A673 (cell line): Measurements from ENCODE around the gene ABCC9. TPM values are rescaled to one million over a fixed set of nuclear protein-coding genes. Genes with fewer than 3 reads are reported as not detected.

Experiments
- BruUV-seq: library from RNA; stranded (reverse); fragments of 400-500 nt; replicated peaks from 2 replicates; lab custom pipeline; 2021; lab: Mats Ljungman, UMichigan
- CTCF ChIA-PET: fragments of 300-600 bp; sonication (Branson Sonifier 250); formaldehyde crosslinking; loops from one replicate; lab custom pipeline; 2022; ENCODE audit warnings: antibody characterized with exemption; lab: Charles Lee
- POLR2A ChIA-PET: fragments of 300-600 bp; sonication (Branson Sonifier 250); formaldehyde crosslinking; loops from one replicate; lab custom pipeline; 2022; ENCODE audit warnings: antibody characterized with exemption; ENCODE audit not compliant: low non-redundant PET; lab: Charles Lee
- DNase-seq: peaks from one replicate; pipeline ENCODE4 v3.0.0-alpha.2; 2015; ENCODE audit warnings: low spot score
- H3K27ac ChIP-seq: fragments of 200-600 bp; sonication (generic); 2 replicates; pipeline ENCODE4 v1.5.1; 2016; ENCODE audit warnings: mixed run types, low read depth, mild to moderate bottlenecking, mixed read lengths, antibody characterized with exemption, low read length; ENCODE audit not compliant: poor library complexity, severe bottlenecking
- H3K27me3 ChIP-seq: fragments of 200-600 bp; sonication (generic); replicated peaks from 2 replicates; pipeline ENCODE4 v1.6.1; 2017; ENCODE audit warnings: mixed run types, low read depth, mild to moderate bottlenecking, mixed read lengths, antibody characterized with exemption, low read length; ENCODE audit not compliant: insufficient read depth, poor library complexity
- H3K36me3 ChIP-seq: fragments of 200-600 bp; sonication (generic); 2 replicates; pipeline ENCODE4 v1.6.1; 2016; ENCODE audit warnings: mixed run types, mild to moderate bottlenecking, mixed read lengths, antibody characterized with exemption, low read length; ENCODE audit not compliant: insufficient read depth, poor library complexity, severe bottlenecking
- H3K4me1 ChIP-seq: fragments of 200-600 bp; sonication (generic); 2 replicates; pipeline ENCODE4 v1.6.1; 2017; ENCODE audit warnings: mixed run types, mild to moderate bottlenecking, mixed read lengths, antibody characterized with exemption, low read length; ENCODE audit not compliant: insufficient read depth, poor library complexity, severe bottlenecking
- H3K4me3 ChIP-seq: fragments of 200-600 bp; sonication (generic); 2 replicates; pipeline ENCODE4 v1.5.1; 2016; ENCODE audit warnings: low read depth, mixed run types, mild to moderate bottlenecking, mixed read lengths, low read length; ENCODE audit not compliant: poor library complexity, severe bottlenecking
- H3K9me3 ChIP-seq: fragments of 200-600 bp; sonication (generic); 2 replicates; pipeline ENCODE4 v1.6.1; 2016; ENCODE audit warnings: mixed run types, low read depth, mild to moderate bottlenecking, mixed read lengths, antibody characterized with exemption, low read length; ENCODE audit not compliant: poor library complexity, severe bottlenecking
- EZH2 ChIP-seq: fragments of 200-600 bp; sonication (generic); IDR thresholded peaks from 2 replicates; pipeline ENCODE4 v1.6.1; 2017; ENCODE audit warnings: borderline replicate concordance, low read depth, mild to moderate bottlenecking, mixed read lengths, antibody characterized with exemption, low read length; ENCODE audit not compliant: poor library complexity, severe bottlenecking
- intact Hi-C: fragments of 100-400 bp; cut with micrococcal nuclease; formaldehyde crosslinking; loops from one replicate; pipeline ENCODE4 v1.10.0; 2022; ENCODE audit not compliant: unreplicated experiment
- total RNA-seq: library from RNA; stranded (reverse); gene quantifications from 2 replicates; pipeline ENCODE4 v1.2.3, GENCODE V29; 2021
- TF ChIP-seq, protein P1 (sequence below): fragments of 300-800, 200-600 bp; sonication (generic); conservative IDR thresholded peaks from 2 replicates; pipeline ENCODE4 v1.5.1; 2017; ENCODE audit warnings: low read depth, mild to moderate bottlenecking, antibody characterized with exemption, low read length, moderate library complexity, mixed read lengths

Gene ABCC9
- total RNA-seq, 1 experiment from 2014 or later, result not detected

DNA sequence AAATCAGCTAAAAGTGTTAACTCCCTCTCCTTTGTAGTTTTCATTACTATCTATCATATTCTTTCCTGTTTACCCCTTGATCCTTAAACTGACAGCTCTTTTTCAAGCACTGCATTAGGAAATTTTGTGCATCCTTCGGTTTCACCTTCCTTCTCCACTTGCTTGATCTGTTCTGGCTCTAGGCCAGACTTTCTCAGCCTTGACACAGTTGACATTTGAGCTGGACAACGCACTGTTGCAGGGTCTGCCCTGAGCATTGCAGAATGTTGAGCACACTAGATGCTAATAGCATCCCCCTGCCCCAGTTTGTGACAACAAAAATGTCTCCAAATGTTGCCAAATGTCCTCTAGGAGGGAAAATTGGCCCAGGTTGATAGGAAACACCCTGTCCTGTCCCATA lies 91.3 kb downstream of the ABCC9 start:
- Histone ChIP-seq H3K27ac (no peak overlapping the region), H3K4me3 (no peak overlapping the region), H3K9me3 (no peaks in the 10 kb centered on the region), H3K36me3 (no peaks in the 10 kb centered on the region), H3K27me3 (peaks cover 7% of the 10 kb centered on the region), H3K4me1 (no peaks in the 10 kb centered on the region)
- intact Hi-C loops, result no loop called here
- no peak for DNase-seq
- TF ChIP-seq, protein P1, sequence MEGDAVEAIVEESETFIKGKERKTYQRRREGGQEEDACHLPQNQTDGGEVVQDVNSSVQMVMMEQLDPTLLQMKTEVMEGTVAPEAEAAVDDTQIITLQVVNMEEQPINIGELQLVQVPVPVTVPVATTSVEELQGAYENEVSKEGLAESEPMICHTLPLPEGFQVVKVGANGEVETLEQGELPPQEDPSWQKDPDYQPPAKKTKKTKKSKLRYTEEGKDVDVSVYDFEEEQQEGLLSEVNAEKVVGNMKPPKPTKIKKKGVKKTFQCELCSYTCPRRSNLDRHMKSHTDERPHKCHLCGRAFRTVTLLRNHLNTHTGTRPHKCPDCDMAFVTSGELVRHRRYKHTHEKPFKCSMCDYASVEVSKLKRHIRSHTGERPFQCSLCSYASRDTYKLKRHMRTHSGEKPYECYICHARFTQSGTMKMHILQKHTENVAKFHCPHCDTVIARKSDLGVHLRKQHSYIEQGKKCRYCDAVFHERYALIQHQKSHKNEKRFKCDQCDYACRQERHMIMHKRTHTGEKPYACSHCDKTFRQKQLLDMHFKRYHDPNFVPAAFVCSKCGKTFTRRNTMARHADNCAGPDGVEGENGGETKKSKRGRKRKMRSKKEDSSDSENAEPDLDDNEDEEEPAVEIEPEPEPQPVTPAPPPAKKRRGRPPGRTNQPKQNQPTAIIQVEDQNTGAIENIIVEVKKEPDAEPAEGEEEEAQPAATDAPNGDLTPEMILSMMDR, result no peak
- TF ChIP-seq EZH2, result no peak
- POLR2A ChIA-PET, result no interaction called here
- CTCF ChIA-PET, result interaction anchor here (0.6 kb wide), 1 partner anchor 672 kb away, joined by 3 read pairs; no protein-coding TSS in a partner anchor
- no TSS peak for BruUV-seq

DNA sequence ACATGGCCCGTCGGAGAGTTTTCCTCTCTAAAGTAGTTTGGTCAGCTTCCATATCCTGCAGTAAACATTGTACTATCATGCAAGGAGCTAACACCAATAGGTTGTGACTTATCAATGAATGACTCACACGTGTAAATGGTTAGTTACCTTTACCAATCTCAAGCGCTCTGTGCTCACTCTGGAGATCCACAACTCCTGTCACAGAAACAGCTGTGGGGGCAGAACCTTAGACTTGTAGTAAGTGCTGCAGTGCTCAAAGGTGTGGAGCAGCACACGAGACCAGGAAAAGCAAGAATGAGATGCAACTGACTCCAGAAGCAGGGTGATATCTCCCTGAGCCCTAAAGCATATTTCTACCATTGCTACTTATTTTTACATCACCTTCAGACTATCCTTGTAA lies 93.0 kb downstream of the ABCC9 start:
- H3K27me3 ChIP-seq, result peaks cover 7% of the 10 kb centered on the region
- no peak overlapping the region for H3K27ac ChIP-seq
- no peaks in the 10 kb centered on the region for H3K9me3 ChIP-seq
- no peak for DNase-seq
- TF ChIP-seq, protein P1, result no peak
- no peak for TF ChIP-seq EZH2
- no peaks in the 10 kb centered on the region for H3K4me1 ChIP-seq
- no TSS peak for BruUV-seq
- CTCF ChIA-PET, result no interaction called here
- intact Hi-C loops, result no loop called here
- no peak overlapping the region for H3K4me3 ChIP-seq
- H3K36me3 ChIP-seq, result no peaks in the 10 kb centered on the region
- POLR2A ChIA-PET, result no interaction called here

- Histone ChIP-seq H3K4me3 (no peak overlapping the region), H3K9me3 (no peaks in the 10 kb centered on the region), H3K27ac (no peak overlapping the region), H3K36me3 (no peaks in the 10 kb centered on the region), H3K4me1 (no peaks in the 10 kb centered on the region), H3K27me3 (no peaks in the 10 kb centered on the region)
- DNase-seq, result no peak
- intact Hi-C loops, result no loop called here
- BruUV-seq, result no TSS peak
- ChIA-PET CTCF (no interaction called here), POLR2A (no interaction called here)
- no peak for TF ChIP-seq EZH2
- TF ChIP-seq, protein P1, result no peak
Measured at GRCh38 chr12:21843795-21844194, 97.4 kb downstream of the ABCC9 start.
